GM23338 (cell line): Measurements from ENCODE around the gene ABCB11. TPM values are rescaled to one million over a fixed set of nuclear protein-coding genes. Genes with fewer than 3 reads are reported as not detected.

Source experiments
- ATAC-seq: fragments of 200-7000 bp; cut with Tn5 transposase; 3 replicates; pipeline ENCODE4 v1.9.1; 2020
- DNase-seq: peaks from one replicate; pipeline ENCODE4 v3.0.0-alpha.2; 2015; ENCODE audit warnings: low spot score
- H2AFZ ChIP-seq: fragments of 200-600 bp; sonication (generic); 2 replicates; pipeline ENCODE4 v1.8.0; 2016; ENCODE audit warnings: antibody characterized with exemption, mild to moderate bottlenecking, moderate library complexity
- H3F3A ChIP-seq: fragments of 200-600 bp; sonication (generic); replicated peaks from 2 replicates; pipeline ENCODE4 v1.8.0; 2017; ENCODE audit warnings: antibody characterized with exemption, mixed run types, low read depth
- H3K27ac ChIP-seq: fragments of 200-600 bp; sonication (generic); 2 replicates; pipeline ENCODE4 v1.6.1; 2016; ENCODE audit warnings: low read depth
- H3K27me3 ChIP-seq: fragments of 200-600 bp; sonication (generic); 2 replicates; pipeline ENCODE4 v1.8.0; 2016; ENCODE audit warnings: mild to moderate bottlenecking, mixed run types, moderate library complexity; ENCODE audit not compliant: insufficient read depth
- H3K36me3 ChIP-seq: fragments of 200-600 bp; sonication (generic); 2 replicates; pipeline ENCODE4 v1.8.0; 2016; ENCODE audit warnings: mild to moderate bottlenecking; ENCODE audit not compliant: insufficient read depth
- H3K4me1 ChIP-seq: fragments of 200-600 bp; sonication (generic); 2 replicates; pipeline ENCODE4 v1.8.0; 2016; ENCODE audit warnings: mild to moderate bottlenecking, moderate library complexity; ENCODE audit not compliant: insufficient read depth
- H3K4me2 ChIP-seq: fragments of 200-600 bp; sonication (generic); 2 replicates; pipeline ENCODE4 v1.7.1; 2017; ENCODE audit warnings: mixed run types
- H3K4me3 ChIP-seq: fragments of 200-600 bp; sonication (generic); 2 replicates; pipeline ENCODE4 v1.6.1; 2016; ENCODE audit warnings: mixed run types
- H3K79me2 ChIP-seq: fragments of 200-600 bp; sonication (generic); replicated peaks from 2 replicates; pipeline ENCODE4 v1.8.0; 2017; ENCODE audit warnings: mild to moderate bottlenecking; ENCODE audit not compliant: insufficient read depth
- H3K9me2 ChIP-seq: fragments of 200-600 bp; sonication (generic); 2 replicates; pipeline ENCODE4 v1.8.0; 2017; ENCODE audit not compliant: insufficient read depth
- H4K20me1 ChIP-seq: fragments of 200-600 bp; sonication (generic); replicated peaks from 2 replicates; pipeline ENCODE4 v1.8.0; 2017; ENCODE audit warnings: mild to moderate bottlenecking; ENCODE audit not compliant: insufficient read depth
- H3K27ac Mint-ChIP-seq: 2 replicates; pipeline ENCODE4 v1.8.0; 2020; ENCODE audit warnings: inconsistent platforms, mild to moderate bottlenecking, moderate library complexity, mixed read lengths
- H3K27me3 Mint-ChIP-seq: 3 replicates; pipeline ENCODE4 v1.8.0; 2022; ENCODE audit warnings: low read depth, mild to moderate bottlenecking, moderate library complexity, mixed read lengths, inconsistent platforms; ENCODE audit not compliant: insufficient read depth, poor library complexity
- H3K36me3 Mint-ChIP-seq: 3 replicates; pipeline ENCODE4 v1.8.0; 2021; ENCODE audit warnings: low read depth, mild to moderate bottlenecking, inconsistent platforms, moderate library complexity, mixed read lengths
- H3K4me1 Mint-ChIP-seq: 3 replicates; pipeline ENCODE4 v1.8.0; 2020; ENCODE audit warnings: mild to moderate bottlenecking, inconsistent platforms, mixed read lengths
- H3K4me3 Mint-ChIP-seq: 3 replicates; pipeline ENCODE4 v1.8.0; 2021; ENCODE audit warnings: moderate library complexity, mild to moderate bottlenecking, inconsistent platforms, mixed read lengths
- H3K9me3 Mint-ChIP-seq: 3 replicates; pipeline ENCODE4 v1.8.0; 2020; ENCODE audit warnings: moderate library complexity, mild to moderate bottlenecking, inconsistent platforms, mixed read lengths
- CREB1 ChIP-seq: fragments of 250-450 bp; sonication (Bioruptor Pico); IDR thresholded peaks from 2 replicates; pipeline ENCODE4 v1.5.0; 2020; ENCODE audit warnings: low read depth, mild to moderate bottlenecking, moderate library complexity
- EZH2 ChIP-seq: fragments of 200-600 bp; sonication (generic); IDR thresholded peaks from one replicate; pipeline ENCODE4 v1.8.0; 2017; ENCODE audit warnings: antibody characterized with exemption, mild to moderate bottlenecking, low read depth; ENCODE audit not compliant: unreplicated experiment
- EZH2phosphoT487 ChIP-seq: fragments of 200-600 bp; sonication (generic); IDR thresholded peaks from one replicate; pipeline ENCODE4 v1.8.1; 2018; ENCODE audit warnings: antibody characterized with exemption; ENCODE audit not compliant: unreplicated experiment
- JUNB ChIP-seq: IDR thresholded peaks from one replicate; pipeline ENCODE4 v1.6.1; 2016; ENCODE audit warnings: antibody characterized with exemption; ENCODE audit not compliant: unreplicated experiment
- NANOG ChIP-seq: IDR thresholded peaks from 2 replicates; pipeline ENCODE4 v1.6.1; 2016; ENCODE audit warnings: antibody characterized with exemption, borderline replicate concordance
- POLR2AphosphoS5 ChIP-seq: IDR thresholded peaks from 2 replicates; pipeline ENCODE4 v1.6.1; 2016; ENCODE audit warnings: antibody characterized with exemption, low read depth
- STAT1 ChIP-seq: IDR thresholded peaks from one replicate; pipeline ENCODE4 v1.6.1; 2016; ENCODE audit warnings: antibody characterized with exemption; ENCODE audit not compliant: unreplicated experiment
- ZNF114 ChIP-seq: fragments of 250-450 bp; sonication (Bioruptor Pico); IDR thresholded peaks from 2 replicates; pipeline ENCODE4 v1.5.0; 2020; ENCODE audit warnings: mild to moderate bottlenecking, moderate library complexity
- ZNF331 ChIP-seq: fragments of 250-450 bp; sonication (Bioruptor Pico); IDR thresholded peaks from 2 replicates; pipeline ENCODE4 v1.5.0; 2020; ENCODE audit warnings: low read depth, mild to moderate bottlenecking, moderate library complexity
- polyA plus RNA-seq: library from polyadenylated mRNA; unstranded; fragments of >200 nt; fragmentation: Nextera tagmentation; extraction: Ambion mirVana; gene quantifications from 2 replicates; pipeline ENCODE4 v1.2.1, GENCODE V29; 2016
- total RNA-seq: library from RNA; depleted of rRNA; stranded (reverse); fragments of >200 nt; shearing (Covaris generic); gene quantifications from 2 replicates; pipeline ENCODE4 v1.2.3, GENCODE V29; 2014
- TF ChIP-seq, protein P1 (sequence below): IDR thresholded peaks from one replicate; pipeline ENCODE4 v1.6.1; 2018; ENCODE audit warnings: antibody characterized with exemption; ENCODE audit not compliant: unreplicated experiment
- TF ChIP-seq, protein P2 (sequence below), 2 experiments: fragments of 200-600 bp in 1 of 2; sonication (generic) in 1 of 2; conservative IDR thresholded peaks; 2 replicates each; pipeline versions ENCODE4 v1.5.1 to v1.6.1; 2016 to 2017; ENCODE audit warnings: antibody characterized with exemption in 2 of 2, low read depth in 2 of 2, mild to moderate bottlenecking in 2 of 2, moderate library complexity in 1 of 2
- TF ChIP-seq, protein P3 (sequence below): IDR thresholded peaks from 2 replicates; pipeline ENCODE4 v1.6.1; 2016; ENCODE audit warnings: antibody characterized with exemption

Gene ABCB11
- total and polyA plus RNA-seq, 2 experiments from 2014 or later, result not detected

DNA sequence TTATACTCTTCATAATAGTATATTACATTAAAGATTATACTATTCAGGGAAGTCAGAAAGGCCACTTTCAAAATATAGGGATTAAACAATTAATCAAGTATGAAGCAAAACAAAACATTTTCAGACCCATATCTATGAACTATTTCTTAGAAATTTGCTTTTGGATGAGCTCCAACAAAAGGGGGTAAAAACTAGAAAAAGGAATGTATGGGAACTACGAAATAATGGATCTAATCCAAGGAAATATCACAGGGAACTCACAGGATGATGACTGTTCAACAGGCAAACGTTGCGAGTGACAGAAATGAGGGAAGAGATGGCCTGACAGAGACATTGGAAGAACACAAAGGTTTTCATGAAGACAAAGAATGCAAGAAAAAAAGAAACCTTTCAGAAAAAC, 102.1 kb downstream of the ABCB11 start (continued):
- TF ChIP-seq, protein P1, sequence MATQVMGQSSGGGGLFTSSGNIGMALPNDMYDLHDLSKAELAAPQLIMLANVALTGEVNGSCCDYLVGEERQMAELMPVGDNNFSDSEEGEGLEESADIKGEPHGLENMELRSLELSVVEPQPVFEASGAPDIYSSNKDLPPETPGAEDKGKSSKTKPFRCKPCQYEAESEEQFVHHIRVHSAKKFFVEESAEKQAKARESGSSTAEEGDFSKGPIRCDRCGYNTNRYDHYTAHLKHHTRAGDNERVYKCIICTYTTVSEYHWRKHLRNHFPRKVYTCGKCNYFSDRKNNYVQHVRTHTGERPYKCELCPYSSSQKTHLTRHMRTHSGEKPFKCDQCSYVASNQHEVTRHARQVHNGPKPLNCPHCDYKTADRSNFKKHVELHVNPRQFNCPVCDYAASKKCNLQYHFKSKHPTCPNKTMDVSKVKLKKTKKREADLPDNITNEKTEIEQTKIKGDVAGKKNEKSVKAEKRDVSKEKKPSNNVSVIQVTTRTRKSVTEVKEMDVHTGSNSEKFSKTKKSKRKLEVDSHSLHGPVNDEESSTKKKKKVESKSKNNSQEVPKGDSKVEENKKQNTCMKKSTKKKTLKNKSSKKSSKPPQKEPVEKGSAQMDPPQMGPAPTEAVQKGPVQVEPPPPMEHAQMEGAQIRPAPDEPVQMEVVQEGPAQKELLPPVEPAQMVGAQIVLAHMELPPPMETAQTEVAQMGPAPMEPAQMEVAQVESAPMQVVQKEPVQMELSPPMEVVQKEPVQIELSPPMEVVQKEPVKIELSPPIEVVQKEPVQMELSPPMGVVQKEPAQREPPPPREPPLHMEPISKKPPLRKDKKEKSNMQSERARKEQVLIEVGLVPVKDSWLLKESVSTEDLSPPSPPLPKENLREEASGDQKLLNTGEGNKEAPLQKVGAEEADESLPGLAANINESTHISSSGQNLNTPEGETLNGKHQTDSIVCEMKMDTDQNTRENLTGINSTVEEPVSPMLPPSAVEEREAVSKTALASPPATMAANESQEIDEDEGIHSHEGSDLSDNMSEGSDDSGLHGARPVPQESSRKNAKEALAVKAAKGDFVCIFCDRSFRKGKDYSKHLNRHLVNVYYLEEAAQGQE, result no peak
- no peak for TF ChIP-seq STAT1
- no peak for TF ChIP-seq CREB1 (CRISPR knock-in tag)
- TF ChIP-seq, protein P2, sequence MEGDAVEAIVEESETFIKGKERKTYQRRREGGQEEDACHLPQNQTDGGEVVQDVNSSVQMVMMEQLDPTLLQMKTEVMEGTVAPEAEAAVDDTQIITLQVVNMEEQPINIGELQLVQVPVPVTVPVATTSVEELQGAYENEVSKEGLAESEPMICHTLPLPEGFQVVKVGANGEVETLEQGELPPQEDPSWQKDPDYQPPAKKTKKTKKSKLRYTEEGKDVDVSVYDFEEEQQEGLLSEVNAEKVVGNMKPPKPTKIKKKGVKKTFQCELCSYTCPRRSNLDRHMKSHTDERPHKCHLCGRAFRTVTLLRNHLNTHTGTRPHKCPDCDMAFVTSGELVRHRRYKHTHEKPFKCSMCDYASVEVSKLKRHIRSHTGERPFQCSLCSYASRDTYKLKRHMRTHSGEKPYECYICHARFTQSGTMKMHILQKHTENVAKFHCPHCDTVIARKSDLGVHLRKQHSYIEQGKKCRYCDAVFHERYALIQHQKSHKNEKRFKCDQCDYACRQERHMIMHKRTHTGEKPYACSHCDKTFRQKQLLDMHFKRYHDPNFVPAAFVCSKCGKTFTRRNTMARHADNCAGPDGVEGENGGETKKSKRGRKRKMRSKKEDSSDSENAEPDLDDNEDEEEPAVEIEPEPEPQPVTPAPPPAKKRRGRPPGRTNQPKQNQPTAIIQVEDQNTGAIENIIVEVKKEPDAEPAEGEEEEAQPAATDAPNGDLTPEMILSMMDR (conservative IDR thresholded peaks at IDR 0.05; ENCODE audit: low read depth in 2 of 2), result no peak
- no peak for TF ChIP-seq ZNF114 (CRISPR knock-in tag)
- no peak for TF ChIP-seq POLR2AphosphoS5
- TF ChIP-seq EZH2phosphoT487, result no peak
- no peak for TF ChIP-seq NANOG
- TF ChIP-seq, protein P3, sequence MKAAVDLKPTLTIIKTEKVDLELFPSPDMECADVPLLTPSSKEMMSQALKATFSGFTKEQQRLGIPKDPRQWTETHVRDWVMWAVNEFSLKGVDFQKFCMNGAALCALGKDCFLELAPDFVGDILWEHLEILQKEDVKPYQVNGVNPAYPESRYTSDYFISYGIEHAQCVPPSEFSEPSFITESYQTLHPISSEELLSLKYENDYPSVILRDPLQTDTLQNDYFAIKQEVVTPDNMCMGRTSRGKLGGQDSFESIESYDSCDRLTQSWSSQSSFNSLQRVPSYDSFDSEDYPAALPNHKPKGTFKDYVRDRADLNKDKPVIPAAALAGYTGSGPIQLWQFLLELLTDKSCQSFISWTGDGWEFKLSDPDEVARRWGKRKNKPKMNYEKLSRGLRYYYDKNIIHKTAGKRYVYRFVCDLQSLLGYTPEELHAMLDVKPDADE, result no peak
- no peak for TF ChIP-seq ZNF331 (CRISPR knock-in tag)

DNA sequence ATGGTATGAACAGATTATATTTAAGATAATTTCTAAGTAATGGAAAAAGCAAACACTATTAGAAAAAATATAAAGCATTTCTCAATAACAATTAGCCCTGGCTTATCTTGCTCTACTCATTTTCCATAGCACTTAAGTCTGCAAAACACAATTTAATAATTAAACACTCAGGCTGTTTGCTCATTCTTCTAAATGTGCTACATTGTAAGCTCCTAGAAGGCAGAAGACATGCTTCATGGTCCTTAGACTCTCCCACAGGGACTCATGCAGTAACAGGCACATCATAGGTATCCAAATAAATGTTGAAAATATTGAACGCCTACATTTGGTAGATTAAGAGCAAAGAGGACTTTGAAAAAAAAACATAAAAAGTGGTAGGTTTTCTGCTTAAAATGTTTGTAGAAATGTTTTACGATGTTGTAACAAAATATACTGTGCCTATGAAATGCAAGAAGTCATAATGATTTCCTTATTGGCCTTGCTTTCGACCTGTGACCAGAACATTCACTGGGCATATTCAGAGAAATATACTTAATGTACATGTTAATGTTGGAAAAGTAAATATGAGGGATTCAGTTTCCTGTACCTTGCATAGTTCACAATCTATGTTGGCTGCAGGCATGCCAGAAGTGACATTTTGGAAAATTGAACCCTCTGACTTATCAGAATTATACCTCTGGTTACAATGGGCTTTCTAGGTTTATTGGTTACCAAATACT, 102.9 kb downstream of the ABCB11 start:
- Mint-ChIP-seq H3K27me3 (no peaks in the 10 kb centered on the region), H3K36me3 (no peaks in the 10 kb centered on the region), H3K27ac (no peak overlapping the region), H3K4me1 (peaks cover 7% of the 10 kb centered on the region; the same call in 2 of the 3 replicates), H3K9me3 (0 out of 3 replicates have a peak, but pooled peaks cover 3% of the 10 kb centered on the region), H3K4me3 (no peak overlapping the region)
- no peaks in the 10 kb centered on the region for H3F3A ChIP-seq
- H3K27me3 ChIP-seq, result no peaks in the 10 kb centered on the region
- H3K27ac ChIP-seq, result no peak overlapping the region
- DNase-seq (no peak), ATAC-seq (no peak)
- H3K4me1 ChIP-seq, result peaks cover 6% of the 10 kb centered on the region; the same call in 1 of the 2 replicates
- H3K4me2 ChIP-seq, result no peak overlapping the region
- no peak overlapping the region for H2AFZ ChIP-seq
- H4K20me1 ChIP-seq, result no peaks in the 10 kb centered on the region
- no peaks in the 10 kb centered on the region for H3K36me3 ChIP-seq
- no peaks in the 10 kb centered on the region for H3K9me2 ChIP-seq
- H3K79me2 ChIP-seq, result no peaks in the 10 kb centered on the region
- no peak overlapping the region for H3K4me3 ChIP-seq
- TF ChIP-seq, protein P1, result no peak
- TF ChIP-seq, protein P2 (conservative IDR thresholded peaks at IDR 0.05; ENCODE audit: low read depth in 2 of 2), result no peak
- no peak for TF ChIP-seq JUNB
- TF ChIP-seq ZNF114 (CRISPR knock-in tag), result no peak
- TF ChIP-seq EZH2phosphoT487, result no peak
- no peak for TF ChIP-seq STAT1
- no peak for TF ChIP-seq EZH2
- TF ChIP-seq ZNF331 (CRISPR knock-in tag), result no peak
- no peak for TF ChIP-seq POLR2AphosphoS5
- TF ChIP-seq, protein P3, result no peak
